GM23338 (cell line): Measurements from ENCODE around the gene AGBL4.

Experiments
- CTCF ChIP-seq, 2 experiments: fragments of 200-600 bp in 1 of 2; sonication (generic) in 1 of 2; conservative IDR thresholded peaks; 2 replicates each; pipeline versions ENCODE4 v1.5.1 to v1.6.1; 2016 to 2017; ENCODE audit warnings: antibody characterized with exemption in 2 of 2, low read depth in 2 of 2, mild to moderate bottlenecking in 2 of 2, moderate library complexity in 1 of 2
- EZH2 ChIP-seq: fragments of 200-600 bp; sonication (generic); IDR thresholded peaks from one replicate; pipeline ENCODE4 v1.8.0; 2017; ENCODE audit warnings: antibody characterized with exemption, mild to moderate bottlenecking, low read depth; ENCODE audit not compliant: unreplicated experiment
- STAT1 ChIP-seq: IDR thresholded peaks from one replicate; pipeline ENCODE4 v1.6.1; 2016; ENCODE audit warnings: antibody characterized with exemption; ENCODE audit not compliant: unreplicated experiment

- TF ChIP-seq CTCF (conservative IDR thresholded peaks at IDR 0.05; ENCODE audit: low read depth in 2 of 2) (no peak), STAT1 (no peak), EZH2 (no peak)
These were observed 1149.8 kb downstream of the AGBL4 start for GRCh38 chr1:48873944-48874343.
